ENCODE data around the gene LGI2.

DNA sequence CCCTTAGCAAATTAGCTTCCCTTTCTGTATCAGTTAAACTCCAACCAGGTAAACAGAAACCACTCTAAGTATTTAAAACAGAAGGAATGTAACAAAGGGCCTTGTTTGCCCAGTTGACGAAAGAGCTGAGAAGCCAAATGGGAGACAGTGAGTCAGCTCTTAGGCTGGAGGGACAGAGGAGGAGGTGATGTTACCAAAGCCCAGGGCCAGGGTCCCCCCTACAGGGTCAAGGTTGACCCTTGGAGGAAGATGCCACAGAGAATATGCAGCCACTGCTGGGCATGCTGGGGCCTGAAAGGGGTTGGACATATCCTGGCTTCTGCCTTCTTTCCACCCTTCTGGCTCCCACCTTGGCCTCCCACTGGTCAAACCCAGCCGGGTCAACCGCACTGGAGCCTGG, 38.3 kb upstream of the LGI2 start:
- TF ChIP-seq TAF1 (IDR thresholded peaks at IDR 0.05; ENCODE audit: borderline replicate concordance, low read depth, low read length) (no peak), POLR2A (IDR thresholded peaks at IDR 0.05; ENCODE audit: low read depth, low read length) (no peak), POLR2AphosphoS5 (IDR thresholded peaks at IDR 0.05; ENCODE audit: low read depth, low read length) (no peak)
